Posterior vena cava (tissue), 2 donors: ENCODE data around the gene CCR5. TPM values are rescaled to one million over a fixed set of nuclear protein-coding genes. Genes with fewer than 3 reads are reported as not detected.
"Not testable (repeated sequence)": the region's sequence is repeated elsewhere in the genome, so short reads cannot be mapped to it uniquely, and the experiment has no call there.

Experiments
- DNase-seq: peaks from one replicate; pipeline ENCODE4 v3.0.0-alpha.2; 2020; ENCODE audit warnings: low spot score
- intact Hi-C, 2 donors: fragments of 100-400 bp; cut with DNase I; formaldehyde crosslinking; loops; one replicate each; pipeline versions ENCODE4 v1.14.1 to v1.14.2; 2022 to 2023
- total RNA-seq, 2 donors: library from RNA; stranded (reverse); fragmentation: NEBNext Ultra II Directional; extraction: Animal tissue kit (Norgen Biotek cat#: 25700); gene quantifications; one replicate each; pipeline ENCODE4 v1.2.1, GENCODE V29; 2021
- donor health status: DM: yes; HTN: yes; CAD: no.
- donor health status: DM: yes; HTN: yes; CAD: no.

Gene CCR5
- total RNA-seq, 2 donors from 2014 or later = 1.9 to 2.1 TPM

GRCh38 chr3:46378426-46378942 lies 7.7 kb downstream of the CCR5 start:
- DNase-seq = peak; percentile 91
- intact Hi-C loops = no loop called here

- intact Hi-C loops = no loop called here
- DNase-seq = no peak
Observed at GRCh38 chr3:46380471-46381221, 9.9 kb downstream of the CCR5 start.

- DNase-seq = no peak
- intact Hi-C loops = no loop called here
Observed at GRCh38 chr3:46381625-46382024, 10.9 kb downstream of the CCR5 start.

- intact Hi-C loops = no loop called here
- DNase-seq = no peak
Observed at GRCh38 chr3:46383211-46383950, 12.6 kb downstream of the CCR5 start.

GRCh38 chr3:46383951-46384330 lies 13.2 kb downstream of the CCR5 start:
- no peak for DNase-seq
- intact Hi-C loops = no loop called here

GRCh38 chr3:46386205-46386604 lies 15.5 kb downstream of the CCR5 start:
- DNase-seq = no peak
- intact Hi-C loops = no loop called here

- intact Hi-C loops, DNase-seq: not testable (repeated sequence)
Observed at GRCh38 chr3:46388847-46389246, 18.1 kb downstream of the CCR5 start.

GRCh38 chr3:46389306-46389705 lies 18.6 kb downstream of the CCR5 start:
- intact Hi-C loops = no loop called here
- DNase-seq = no peak

GRCh38 chr3:46391526-46391925 lies 20.8 kb downstream of the CCR5 start:
- intact Hi-C loops, DNase-seq: not testable (repeated sequence)

- intact Hi-C loops = no loop called here
- no peak for DNase-seq
Observed at GRCh38 chr3:46393011-46393410, 22.3 kb downstream of the CCR5 start.

GRCh38 chr3:46393554-46394434 lies 23.0 kb downstream of the CCR5 start:
- intact Hi-C loops = no loop called here
- no peak for DNase-seq

GRCh38 chr3:46395210-46395661 lies 24.5 kb downstream of the CCR5 start:
- intact Hi-C loops = no loop called here
- no peak for DNase-seq

- DNase-seq = no peak
- intact Hi-C loops = no loop called here
Observed at GRCh38 chr3:46395766-46396530, 25.2 kb downstream of the CCR5 start.

- intact Hi-C loops = no loop called here
- no peak for DNase-seq
Observed at GRCh38 chr3:46397111-46397510, 26.4 kb downstream of the CCR5 start.

GRCh38 chr3:46398186-46398955 lies 27.6 kb downstream of the CCR5 start:
- no peak for DNase-seq
- intact Hi-C loops = no loop called here

- intact Hi-C loops = no loop called here
- DNase-seq = no peak
Observed at GRCh38 chr3:46399098-46399497, 28.4 kb downstream of the CCR5 start.

GRCh38 chr3:46399557-46399956 lies 28.8 kb downstream of the CCR5 start:
- intact Hi-C loops = no loop called here
- DNase-seq = no peak
